K562 (cell line): ENCODE results near the gene SLC4A2.

Experiments
- ESRRA ChIP-seq: fragments of 450-650 bp; IDR thresholded peaks from 2 replicates; pipeline ENCODE4 v1.6.1; 2014; ENCODE audit warnings: low read depth, mild to moderate bottlenecking, moderate library complexity, borderline replicate concordance
- EZH2 ChIP-seq: IDR thresholded peaks from 2 replicates; pipeline ENCODE4 v1.6.1; 2012; ENCODE audit warnings: low read depth, mild to moderate bottlenecking, inconsistent platforms, low read length, borderline replicate concordance
- SAFB ChIP-seq: fragments of 200-400 bp; formaldehyde crosslinking; IDR thresholded peaks from 2 replicates; pipeline ENCODE4 v1.6.1; 2017; ENCODE audit warnings: low read depth, low read length, borderline replicate concordance
- ZFX ChIP-seq: sonication (generic); formaldehyde crosslinking; IDR thresholded peaks from 2 replicates; pipeline ENCODE4 v1.8.0; 2022; ENCODE audit warnings: mild to moderate bottlenecking, missing genetic modification reagents, moderate library complexity
- TF ChIP-seq, protein P1 (sequence below), 3 experiments: IDR thresholded peaks in 2 of 3; conservative IDR thresholded peaks in 1 of 3; 2 replicates each; pipeline ENCODE4 v1.5.1; 2011 to 2012; ENCODE audit warnings: low read length in 3 of 3, mild to moderate bottlenecking in 3 of 3, control low read depth in 2 of 3, improper control_type of control experiment in 1 of 3, inconsistent platforms in 1 of 3, low read depth in 1 of 3, mixed read lengths in 1 of 3, moderate library complexity in 1 of 3; ENCODE audit not compliant: insufficient read depth in 2 of 3
- TF ChIP-seq, protein P2 (sequence below): sonication (generic); formaldehyde crosslinking; IDR thresholded peaks from 2 replicates; pipeline ENCODE4 v1.8.1; 2023; ENCODE audit warnings: mild to moderate bottlenecking, missing genetic modification reagents
- TF ChIP-seq, protein P3 (sequence below): fragments of 450-650 bp; IDR thresholded peaks from 2 replicates; pipeline ENCODE4 v1.6.1; 2014; ENCODE audit warnings: low read depth, mild to moderate bottlenecking, moderate library complexity, borderline replicate concordance
- TF ChIP-seq, protein P4 (sequence below), 2 experiments: fragments of 450-650 bp; formaldehyde crosslinking in 1 of 2; IDR thresholded peaks; 2 replicates each; pipeline versions ENCODE4 v1.4.0 to v1.6.1; 2014 to 2020; ENCODE audit warnings: mild to moderate bottlenecking in 2 of 2, borderline replicate concordance in 1 of 2, low read depth in 1 of 2

DNA sequence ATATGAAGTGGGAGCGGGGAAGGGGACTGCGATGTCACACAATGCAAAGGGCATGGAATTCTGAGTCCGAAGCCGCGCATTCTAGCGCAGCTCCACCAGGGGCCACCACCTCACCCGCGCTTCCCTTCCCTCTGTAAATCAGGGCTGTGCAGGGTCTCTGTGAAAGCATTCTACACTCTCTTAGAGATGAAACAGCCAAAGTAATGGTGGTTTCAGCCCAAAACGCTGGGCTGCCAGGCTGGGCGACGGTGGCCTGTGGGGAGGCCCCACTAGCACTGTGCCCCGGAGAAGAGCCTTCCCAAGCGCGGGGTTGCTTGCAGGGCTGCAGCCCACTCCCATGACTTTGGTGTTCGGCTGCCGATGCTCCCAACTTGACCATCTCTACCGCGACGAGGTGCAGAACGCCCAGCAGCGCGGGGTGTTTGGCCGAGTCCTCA, 46.5 kb upstream of the SLC4A2 start:
- TF ChIP-seq, protein P1, sequence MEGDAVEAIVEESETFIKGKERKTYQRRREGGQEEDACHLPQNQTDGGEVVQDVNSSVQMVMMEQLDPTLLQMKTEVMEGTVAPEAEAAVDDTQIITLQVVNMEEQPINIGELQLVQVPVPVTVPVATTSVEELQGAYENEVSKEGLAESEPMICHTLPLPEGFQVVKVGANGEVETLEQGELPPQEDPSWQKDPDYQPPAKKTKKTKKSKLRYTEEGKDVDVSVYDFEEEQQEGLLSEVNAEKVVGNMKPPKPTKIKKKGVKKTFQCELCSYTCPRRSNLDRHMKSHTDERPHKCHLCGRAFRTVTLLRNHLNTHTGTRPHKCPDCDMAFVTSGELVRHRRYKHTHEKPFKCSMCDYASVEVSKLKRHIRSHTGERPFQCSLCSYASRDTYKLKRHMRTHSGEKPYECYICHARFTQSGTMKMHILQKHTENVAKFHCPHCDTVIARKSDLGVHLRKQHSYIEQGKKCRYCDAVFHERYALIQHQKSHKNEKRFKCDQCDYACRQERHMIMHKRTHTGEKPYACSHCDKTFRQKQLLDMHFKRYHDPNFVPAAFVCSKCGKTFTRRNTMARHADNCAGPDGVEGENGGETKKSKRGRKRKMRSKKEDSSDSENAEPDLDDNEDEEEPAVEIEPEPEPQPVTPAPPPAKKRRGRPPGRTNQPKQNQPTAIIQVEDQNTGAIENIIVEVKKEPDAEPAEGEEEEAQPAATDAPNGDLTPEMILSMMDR (IDR thresholded peaks at IDR 0.05 in 2 of 3, conservative IDR thresholded peaks at IDR 0.05 in 1 of 3; ENCODE audit: insufficient read depth in 2 of 3, low read depth in 1 of 3, low read length in 3 of 3): peak; percentile 80 to 86 (median 85)
- TF ChIP-seq EZH2: no peak
- no peak for TF ChIP-seq ZFX (CRISPR knock-in tag)
- TF ChIP-seq, protein P2, sequence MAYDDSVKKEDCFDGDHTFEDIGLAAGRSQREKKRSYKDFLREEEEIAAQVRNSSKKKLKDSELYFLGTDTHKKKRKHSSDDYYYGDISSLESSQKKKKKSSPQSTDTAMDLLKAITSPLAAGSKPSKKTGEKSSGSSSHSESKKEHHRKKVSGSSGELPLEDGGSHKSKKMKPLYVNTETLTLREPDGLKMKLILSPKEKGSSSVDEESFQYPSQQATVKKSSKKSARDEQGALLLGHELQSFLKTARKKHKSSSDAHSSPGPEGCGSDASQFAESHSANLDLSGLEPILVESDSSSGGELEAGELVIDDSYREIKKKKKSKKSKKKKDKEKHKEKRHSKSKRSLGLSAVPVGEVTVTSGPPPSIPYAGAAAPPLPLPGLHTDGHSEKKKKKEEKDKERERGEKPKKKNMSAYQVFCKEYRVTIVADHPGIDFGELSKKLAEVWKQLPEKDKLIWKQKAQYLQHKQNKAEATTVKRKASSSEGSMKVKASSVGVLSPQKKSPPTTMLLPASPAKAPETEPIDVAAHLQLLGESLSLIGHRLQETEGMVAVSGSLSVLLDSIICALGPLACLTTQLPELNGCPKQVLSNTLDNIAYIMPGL (CRISPR knock-in tag): no peak
- TF ChIP-seq, protein P3, sequence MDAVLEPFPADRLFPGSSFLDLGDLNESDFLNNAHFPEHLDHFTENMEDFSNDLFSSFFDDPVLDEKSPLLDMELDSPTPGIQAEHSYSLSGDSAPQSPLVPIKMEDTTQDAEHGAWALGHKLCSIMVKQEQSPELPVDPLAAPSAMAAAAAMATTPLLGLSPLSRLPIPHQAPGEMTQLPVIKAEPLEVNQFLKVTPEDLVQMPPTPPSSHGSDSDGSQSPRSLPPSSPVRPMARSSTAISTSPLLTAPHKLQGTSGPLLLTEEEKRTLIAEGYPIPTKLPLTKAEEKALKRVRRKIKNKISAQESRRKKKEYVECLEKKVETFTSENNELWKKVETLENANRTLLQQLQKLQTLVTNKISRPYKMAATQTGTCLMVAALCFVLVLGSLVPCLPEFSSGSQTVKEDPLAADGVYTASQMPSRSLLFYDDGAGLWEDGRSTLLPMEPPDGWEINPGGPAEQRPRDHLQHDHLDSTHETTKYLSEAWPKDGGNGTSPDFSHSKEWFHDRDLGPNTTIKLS: no peak
- no peak for TF ChIP-seq SAFB
- TF ChIP-seq, protein P4, sequence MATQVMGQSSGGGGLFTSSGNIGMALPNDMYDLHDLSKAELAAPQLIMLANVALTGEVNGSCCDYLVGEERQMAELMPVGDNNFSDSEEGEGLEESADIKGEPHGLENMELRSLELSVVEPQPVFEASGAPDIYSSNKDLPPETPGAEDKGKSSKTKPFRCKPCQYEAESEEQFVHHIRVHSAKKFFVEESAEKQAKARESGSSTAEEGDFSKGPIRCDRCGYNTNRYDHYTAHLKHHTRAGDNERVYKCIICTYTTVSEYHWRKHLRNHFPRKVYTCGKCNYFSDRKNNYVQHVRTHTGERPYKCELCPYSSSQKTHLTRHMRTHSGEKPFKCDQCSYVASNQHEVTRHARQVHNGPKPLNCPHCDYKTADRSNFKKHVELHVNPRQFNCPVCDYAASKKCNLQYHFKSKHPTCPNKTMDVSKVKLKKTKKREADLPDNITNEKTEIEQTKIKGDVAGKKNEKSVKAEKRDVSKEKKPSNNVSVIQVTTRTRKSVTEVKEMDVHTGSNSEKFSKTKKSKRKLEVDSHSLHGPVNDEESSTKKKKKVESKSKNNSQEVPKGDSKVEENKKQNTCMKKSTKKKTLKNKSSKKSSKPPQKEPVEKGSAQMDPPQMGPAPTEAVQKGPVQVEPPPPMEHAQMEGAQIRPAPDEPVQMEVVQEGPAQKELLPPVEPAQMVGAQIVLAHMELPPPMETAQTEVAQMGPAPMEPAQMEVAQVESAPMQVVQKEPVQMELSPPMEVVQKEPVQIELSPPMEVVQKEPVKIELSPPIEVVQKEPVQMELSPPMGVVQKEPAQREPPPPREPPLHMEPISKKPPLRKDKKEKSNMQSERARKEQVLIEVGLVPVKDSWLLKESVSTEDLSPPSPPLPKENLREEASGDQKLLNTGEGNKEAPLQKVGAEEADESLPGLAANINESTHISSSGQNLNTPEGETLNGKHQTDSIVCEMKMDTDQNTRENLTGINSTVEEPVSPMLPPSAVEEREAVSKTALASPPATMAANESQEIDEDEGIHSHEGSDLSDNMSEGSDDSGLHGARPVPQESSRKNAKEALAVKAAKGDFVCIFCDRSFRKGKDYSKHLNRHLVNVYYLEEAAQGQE (IDR thresholded peaks at IDR 0.05; ENCODE audit: borderline replicate concordance): peak; percentile 66; the same call in 1 of the 2 replicates
- TF ChIP-seq, protein P4 (CRISPR knock-in tag; IDR thresholded peaks at IDR 0.05; ENCODE audit: low read depth): no peak
- TF ChIP-seq ESRRA: no peak
